Ishikawa (cell line): ENCODE measurements around the gene TUBA1A.

ENCODE experiments used
- CEBPB ChIP-seq: IDR thresholded peaks from 2 replicates; pipeline ENCODE4 v1.6.1; 2012
- EGR1 ChIP-seq: IDR thresholded peaks from 2 replicates; pipeline ENCODE4 v1.6.1; 2012
- MAX ChIP-seq: IDR thresholded peaks from 2 replicates; pipeline ENCODE4 v1.6.1; 2012
- RAD21 ChIP-seq: IDR thresholded peaks from 2 replicates; pipeline ENCODE4 v1.6.1; 2012; ENCODE audit warnings: low read depth
- REST ChIP-seq: IDR thresholded peaks from 2 replicates; pipeline ENCODE4 v1.6.1; 2012; ENCODE audit warnings: low read depth, mild to moderate bottlenecking
- TCF12 ChIP-seq: IDR thresholded peaks from 2 replicates; pipeline ENCODE4 v1.6.1; 2012; ENCODE audit warnings: low read depth

GRCh38 chr12:49228653-49229052 lies 39.8 kb upstream of the TUBA1A start:
- TF ChIP-seq RAD21 (no peak), TCF12 (no peak), CEBPB (no peak), MAX (no peak), REST (no peak), EGR1 (no peak)
